GM12874 (cell line): Measurements from ENCODE around the gene SORCS2.

Experiments
- CTCF ChIP-seq: IDR thresholded peaks from 2 replicates; pipeline ENCODE4 v1.5.1; 2011; ENCODE audit warnings: low read depth, mild to moderate bottlenecking, control low read depth, low read length, moderate library complexity; ENCODE audit not compliant: insufficient read depth

The SORCS2 gene

DNA sequence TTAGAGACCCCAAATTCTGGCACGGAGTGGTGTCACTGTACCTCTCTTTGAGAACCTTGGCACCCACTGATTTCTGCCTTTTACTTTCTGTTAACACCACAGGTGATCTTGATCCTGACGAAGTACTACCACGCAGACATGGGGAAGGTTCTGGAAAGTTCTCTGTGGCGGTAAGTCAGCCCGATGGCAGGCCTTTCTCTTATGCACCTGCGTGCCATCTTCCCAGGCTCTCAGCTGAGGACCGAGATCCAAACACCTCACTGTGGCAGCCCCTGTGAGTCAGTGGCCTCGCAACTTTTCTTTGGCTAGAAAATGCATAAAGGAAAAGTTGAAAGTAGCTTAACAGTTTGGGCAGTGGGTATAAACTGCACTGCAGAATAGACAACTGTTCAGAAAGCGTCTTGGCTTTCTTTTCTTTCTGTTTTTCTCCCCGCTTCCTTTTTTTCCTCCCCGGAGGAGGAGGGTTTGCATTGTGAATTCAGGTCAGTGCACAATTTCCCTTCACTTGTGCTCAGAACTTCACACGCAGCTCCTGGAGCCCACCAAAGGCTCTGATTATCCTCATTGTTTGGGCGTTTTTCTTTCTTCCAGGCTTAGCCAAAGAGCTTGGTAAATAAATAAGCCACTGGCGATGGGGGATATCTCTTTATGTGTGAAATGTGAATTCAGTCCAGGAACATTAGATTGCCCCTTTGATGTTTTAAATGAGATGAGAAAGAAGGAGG lies 204.0 kb downstream of the SORCS2 start:
- TF ChIP-seq CTCF, result no peak

GRCh38 chr4:7397206-7398103 lies 205.1 kb downstream of the SORCS2 start:
- TF ChIP-seq CTCF, result no peak

DNA sequence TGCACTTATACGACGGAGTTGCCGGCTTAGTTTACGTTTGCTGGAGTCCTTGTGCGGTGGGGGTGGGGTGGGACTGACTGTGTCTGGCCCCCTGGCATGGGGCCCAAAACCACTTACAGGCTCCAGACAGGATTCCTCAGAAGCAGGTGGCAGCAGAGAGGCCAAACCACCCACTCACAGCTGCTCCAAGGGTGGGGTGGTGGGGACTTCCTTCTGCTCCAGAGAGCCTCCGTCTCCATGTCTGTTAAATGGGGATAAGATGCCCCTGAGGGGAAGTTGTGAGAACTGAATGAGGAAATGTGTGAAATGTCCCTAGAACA lies 205.7 kb downstream of the SORCS2 start:
- TF ChIP-seq CTCF, result no peak

DNA sequence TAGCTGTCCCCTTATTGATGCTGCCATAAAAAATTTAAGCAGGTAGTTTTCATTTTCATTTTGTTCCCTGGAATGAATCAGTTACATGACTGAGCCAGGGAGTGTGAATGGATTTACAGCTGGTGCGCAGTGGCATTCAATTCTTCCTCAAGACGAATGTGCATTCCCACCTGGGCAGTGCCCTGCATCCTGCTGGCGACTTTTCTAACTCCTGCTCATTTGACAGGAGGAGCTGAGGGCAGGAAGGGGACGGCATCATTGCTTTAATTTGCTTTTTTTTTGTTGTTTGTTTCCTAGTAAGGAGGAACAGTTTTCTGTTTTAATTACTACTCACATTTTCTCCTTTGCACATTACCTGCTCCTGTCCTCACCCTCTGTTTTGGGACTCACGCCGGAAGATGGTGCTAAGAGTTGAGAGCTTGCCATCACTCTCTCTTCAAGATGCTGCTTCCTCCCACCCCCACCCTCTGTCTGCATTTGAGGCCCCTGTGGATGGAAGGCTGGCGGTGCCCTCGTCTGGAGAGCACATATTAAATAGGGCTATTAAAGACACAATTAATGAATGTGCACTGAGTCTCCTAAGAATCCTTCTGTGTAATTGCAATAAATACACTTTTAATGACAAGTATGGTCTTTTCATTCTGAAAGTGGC lies 206.6 kb downstream of the SORCS2 start:
- no peak for TF ChIP-seq CTCF

DNA sequence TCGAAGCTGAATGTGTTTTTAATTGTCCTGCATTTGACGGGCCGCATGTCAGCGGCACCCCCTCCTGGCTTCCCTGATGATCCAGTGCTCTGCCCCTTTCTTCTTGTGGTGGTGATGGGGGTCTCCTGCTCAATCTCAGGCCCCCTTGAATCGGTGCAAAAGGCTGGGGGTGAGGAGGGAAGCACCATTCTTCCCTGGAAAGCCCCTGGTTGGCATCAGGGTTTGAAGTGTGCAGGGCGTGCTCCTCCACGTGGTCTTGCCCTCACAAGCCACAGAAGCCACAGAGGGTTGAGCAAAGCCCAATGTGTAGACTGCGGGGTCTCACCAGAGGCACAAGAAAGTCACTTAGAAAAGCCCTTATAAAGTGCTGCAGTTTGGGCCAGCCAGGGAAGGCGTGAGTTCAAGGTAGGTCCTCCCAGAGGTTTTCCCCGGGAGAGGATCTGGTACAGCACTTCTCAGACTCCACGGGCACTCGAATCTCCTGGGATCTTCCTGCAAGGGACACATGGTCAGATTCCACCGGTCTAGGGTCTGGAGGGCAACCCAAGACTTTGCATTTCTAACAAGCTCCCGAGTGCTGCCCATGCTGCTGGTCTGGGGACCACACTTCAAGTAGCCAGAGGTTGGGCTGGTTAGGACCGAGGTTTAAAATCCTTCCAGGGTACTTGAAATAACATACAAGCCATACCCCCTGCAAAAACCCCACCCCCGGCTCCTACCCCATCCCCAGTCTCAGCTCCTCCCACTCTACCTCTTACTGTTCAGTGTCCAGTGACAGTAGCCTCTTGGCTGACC lies 207.3 kb downstream of the SORCS2 start:
- no peak for TF ChIP-seq CTCF

DNA sequence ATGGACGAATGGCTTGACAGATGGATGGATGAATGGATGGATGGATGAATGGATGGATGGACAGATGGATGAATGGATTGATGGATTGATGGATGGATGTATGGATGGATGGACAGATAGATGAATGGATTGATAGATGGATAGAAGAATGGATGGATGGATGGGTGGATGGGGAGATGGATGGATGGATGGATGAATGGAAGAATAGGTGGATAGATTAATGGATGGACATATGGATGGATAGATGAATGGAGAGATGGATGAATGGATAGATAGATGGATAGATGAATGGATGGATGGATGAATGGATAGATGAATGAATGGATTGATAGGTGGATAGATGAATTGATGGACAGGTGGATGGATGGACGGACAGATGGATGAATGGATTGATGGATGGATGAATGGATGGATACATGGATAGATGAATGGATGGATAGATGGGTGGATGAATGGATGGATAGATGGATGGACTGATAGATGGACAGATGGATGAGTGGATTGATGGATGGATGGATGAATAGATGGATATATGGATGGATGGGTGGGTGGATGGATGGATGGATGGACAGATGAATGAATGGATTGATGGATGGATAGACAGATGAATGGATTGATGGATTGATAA lies 208.4 kb downstream of the SORCS2 start:
- no peak for TF ChIP-seq CTCF
